GM18870 (cell line): Measurements from ENCODE around the gene KDF1.
"Not testable (repeated sequence)": the region's sequence is repeated elsewhere in the genome, so short reads cannot be mapped to it uniquely, and the experiment has no call there.

Experiments
- ATAC-seq: cut with Tn5 transposase; IDR thresholded peaks from one replicate; pipeline ENCODE4 v1.9.1; 2021; ENCODE audit warnings: moderate library complexity; ENCODE audit not compliant: unreplicated experiment

Gene KDF1

GRCh38 chr1:26994787-26995517 lies 34.7 kb upstream of the KDF1 start:
- ATAC-seq: no peak

- ATAC-seq: no peak
These were observed 33.9 kb upstream of the KDF1 start for GRCh38 chr1:26994020-26994786.

GRCh38 chr1:26993237-26994019 lies 33.2 kb upstream of the KDF1 start, which contains the start of gene TRNP1:
TSS of gene TRNP1 (plus strand) at chr1:26993692. CDS start at chr1:26993787, 95 bp downstream.
- ATAC-seq: no peak

GRCh38 chr1:26991310-26992116 lies 31.2 kb upstream of the KDF1 start:
- ATAC-seq: no peak

GRCh38 chr1:26989403-26990109 lies 29.3 kb upstream of the KDF1 start:
- ATAC-seq: not testable (repeated sequence)

GRCh38 chr1:26986658-26987057 lies 26.4 kb upstream of the KDF1 start:
- ATAC-seq: no peak

GRCh38 chr1:26984291-26984690 lies 24.0 kb upstream of the KDF1 start:
- ATAC-seq: no peak

GRCh38 chr1:26983863-26984262 lies 23.6 kb upstream of the KDF1 start:
- no peak for ATAC-seq

- ATAC-seq: no peak
These were observed 21.0 kb upstream of the KDF1 start for GRCh38 chr1:26981146-26981846.

- no peak for ATAC-seq
These were observed 18.6 kb upstream of the KDF1 start for GRCh38 chr1:26978901-26979300.

GRCh38 chr1:26976621-26977510 lies 16.6 kb upstream of the KDF1 start:
- no peak for ATAC-seq

- ATAC-seq: no peak
These were observed 12.6 kb upstream of the KDF1 start for GRCh38 chr1:26972821-26973220.

- no peak for ATAC-seq
These were observed 12.1 kb upstream of the KDF1 start for GRCh38 chr1:26972390-26972789.

GRCh38 chr1:26971590-26971989 lies 11.3 kb upstream of the KDF1 start:
- no peak for ATAC-seq

- no peak for ATAC-seq
These were observed 10.5 kb upstream of the KDF1 start for GRCh38 chr1:26970810-26971209.

- ATAC-seq: no peak
These were observed 5.4 kb upstream of the KDF1 start for GRCh38 chr1:26965628-26966027.

GRCh38 chr1:26965213-26965612 lies 4.9 kb upstream of the KDF1 start:
- no peak for ATAC-seq

- no peak for ATAC-seq
These were observed 1.6 kb upstream of the KDF1 start for GRCh38 chr1:26961826-26962225.

GRCh38 chr1:26960625-26960966 lies 328 bp upstream of the KDF1 start:
- no peak for ATAC-seq
